AG10803 (cell line): ENCODE measurements around the gene COL25A1.
A peak's percentile ranks its signal among the peaks of the same experiment; 100 is the strongest.

ENCODE experiments used
- DNase-seq: peaks from one replicate; pipeline ENCODE4 v3.0.0; 2010; ENCODE audit warnings: low read depth
- H3K4me3 ChIP-seq: 2 replicates; pipeline ENCODE4 v1.5.1; 2011; ENCODE audit warnings: mild to moderate bottlenecking, low read length, control low read depth
- TF ChIP-seq, protein P1 (sequence below): conservative IDR thresholded peaks from 2 replicates; pipeline ENCODE4 v1.5.1; 2011; ENCODE audit warnings: mild to moderate bottlenecking, low read length, control low read depth, inconsistent platforms

The COL25A1 gene

DNA sequence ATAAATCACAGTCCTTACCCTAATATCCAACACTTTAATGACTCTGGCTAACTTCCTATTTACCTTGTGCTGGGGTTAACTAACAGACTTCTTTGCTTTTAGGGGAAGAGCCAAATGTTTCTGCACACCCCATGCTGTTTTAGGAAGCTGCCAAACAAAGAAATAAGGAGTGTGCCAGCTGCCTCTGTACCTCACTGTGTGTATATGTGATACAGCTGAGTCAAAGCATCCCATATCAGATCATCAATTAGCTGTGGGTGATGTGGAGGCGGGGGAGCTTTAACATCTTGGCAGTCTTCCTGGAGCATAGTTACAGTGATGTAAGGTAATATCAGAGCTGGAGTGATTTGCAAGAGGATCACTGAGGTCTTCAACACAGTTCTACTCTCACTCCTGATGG, 95.4 kb downstream of the COL25A1 start:
- DNase-seq, result peak; percentile 11
- H3K4me3 ChIP-seq, result no peak overlapping the region
- TF ChIP-seq, protein P1, sequence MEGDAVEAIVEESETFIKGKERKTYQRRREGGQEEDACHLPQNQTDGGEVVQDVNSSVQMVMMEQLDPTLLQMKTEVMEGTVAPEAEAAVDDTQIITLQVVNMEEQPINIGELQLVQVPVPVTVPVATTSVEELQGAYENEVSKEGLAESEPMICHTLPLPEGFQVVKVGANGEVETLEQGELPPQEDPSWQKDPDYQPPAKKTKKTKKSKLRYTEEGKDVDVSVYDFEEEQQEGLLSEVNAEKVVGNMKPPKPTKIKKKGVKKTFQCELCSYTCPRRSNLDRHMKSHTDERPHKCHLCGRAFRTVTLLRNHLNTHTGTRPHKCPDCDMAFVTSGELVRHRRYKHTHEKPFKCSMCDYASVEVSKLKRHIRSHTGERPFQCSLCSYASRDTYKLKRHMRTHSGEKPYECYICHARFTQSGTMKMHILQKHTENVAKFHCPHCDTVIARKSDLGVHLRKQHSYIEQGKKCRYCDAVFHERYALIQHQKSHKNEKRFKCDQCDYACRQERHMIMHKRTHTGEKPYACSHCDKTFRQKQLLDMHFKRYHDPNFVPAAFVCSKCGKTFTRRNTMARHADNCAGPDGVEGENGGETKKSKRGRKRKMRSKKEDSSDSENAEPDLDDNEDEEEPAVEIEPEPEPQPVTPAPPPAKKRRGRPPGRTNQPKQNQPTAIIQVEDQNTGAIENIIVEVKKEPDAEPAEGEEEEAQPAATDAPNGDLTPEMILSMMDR, result no peak

DNA sequence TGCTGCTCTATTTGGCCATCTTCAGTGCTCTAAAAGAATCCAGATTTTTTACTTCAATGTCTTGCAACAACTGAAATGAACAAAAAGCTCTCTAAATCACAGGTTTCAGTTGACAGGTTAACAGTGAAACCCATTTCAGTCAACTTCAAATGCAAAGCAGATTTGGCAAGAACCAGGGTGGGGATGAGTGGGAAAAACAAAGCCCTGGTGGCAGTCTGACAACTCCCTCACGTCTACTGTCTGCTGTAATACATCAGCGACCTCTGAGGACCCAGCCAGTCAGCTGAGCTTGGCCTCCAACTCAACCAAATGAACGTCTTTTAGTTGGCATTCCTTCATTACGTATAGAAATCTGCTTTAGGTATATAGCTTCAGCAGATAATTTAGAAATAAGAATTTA, 95.8 kb downstream of the COL25A1 start:
- TF ChIP-seq, protein P1, result no peak
- H3K4me3 ChIP-seq, result no peak overlapping the region
- DNase-seq, result no peak

DNA sequence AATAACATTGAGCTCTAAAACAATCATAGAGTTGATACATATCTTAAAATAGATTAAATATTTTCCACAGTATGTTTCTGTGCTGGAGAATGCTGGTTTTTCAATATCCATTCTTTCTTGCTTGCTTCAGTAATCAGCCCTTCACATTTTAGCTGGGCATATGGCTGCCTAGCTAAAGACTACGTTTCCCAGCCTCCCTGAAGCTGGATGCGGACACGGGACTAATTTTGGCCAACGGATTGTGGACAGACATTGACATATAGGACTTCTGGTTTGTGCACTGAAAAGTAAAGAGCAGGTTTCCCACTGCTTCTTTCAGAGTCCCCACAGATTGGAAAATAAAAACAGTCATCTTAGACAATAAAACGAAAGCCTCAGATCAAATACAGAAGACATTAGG, 97.3 kb downstream of the COL25A1 start:
- H3K4me3 ChIP-seq, result no peak overlapping the region
- DNase-seq, result no peak
- TF ChIP-seq, protein P1, result no peak

DNA sequence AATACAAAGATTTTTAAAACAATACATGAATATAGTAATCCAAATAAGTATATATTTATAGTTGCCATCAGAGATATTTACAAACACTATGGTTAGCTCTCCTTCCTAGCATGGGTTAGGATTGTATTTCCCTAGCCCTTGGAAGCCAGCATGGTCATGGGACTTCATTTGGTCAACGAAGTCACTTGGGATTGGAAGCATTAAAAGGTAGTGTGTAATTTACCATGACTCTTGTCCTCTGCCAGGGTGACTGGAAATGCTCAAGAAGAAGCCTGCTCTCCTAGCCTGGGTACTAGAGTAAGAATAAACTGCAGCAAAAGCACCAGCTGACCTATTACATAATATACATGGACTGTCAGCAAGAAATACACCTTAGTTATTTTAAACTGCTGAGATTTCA, 102.9 kb downstream of the COL25A1 start:
- DNase-seq, result no peak
- no peak overlapping the region for H3K4me3 ChIP-seq
- TF ChIP-seq, protein P1, result no peak

DNA sequence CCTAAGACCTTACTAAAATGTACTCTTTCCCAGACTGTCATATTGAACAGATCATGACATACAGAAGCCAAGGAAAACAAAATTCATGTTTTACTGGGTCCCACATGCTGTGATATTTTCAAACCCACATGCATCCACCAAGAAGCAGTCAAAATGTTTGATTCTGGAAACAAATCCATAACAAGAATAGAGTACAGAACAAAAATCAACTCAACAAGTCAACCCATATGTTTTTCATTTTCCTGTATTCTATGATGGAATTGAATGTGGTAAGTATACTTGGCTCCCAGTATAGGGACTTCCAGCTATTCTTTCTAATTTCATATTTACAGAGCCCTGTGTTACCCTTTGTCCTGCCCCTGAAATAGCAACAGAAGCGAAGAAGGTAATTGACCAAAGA, 106.8 kb downstream of the COL25A1 start:
- TF ChIP-seq, protein P1, result no peak
- DNase-seq, result no peak
- H3K4me3 ChIP-seq, result no peak overlapping the region

DNA sequence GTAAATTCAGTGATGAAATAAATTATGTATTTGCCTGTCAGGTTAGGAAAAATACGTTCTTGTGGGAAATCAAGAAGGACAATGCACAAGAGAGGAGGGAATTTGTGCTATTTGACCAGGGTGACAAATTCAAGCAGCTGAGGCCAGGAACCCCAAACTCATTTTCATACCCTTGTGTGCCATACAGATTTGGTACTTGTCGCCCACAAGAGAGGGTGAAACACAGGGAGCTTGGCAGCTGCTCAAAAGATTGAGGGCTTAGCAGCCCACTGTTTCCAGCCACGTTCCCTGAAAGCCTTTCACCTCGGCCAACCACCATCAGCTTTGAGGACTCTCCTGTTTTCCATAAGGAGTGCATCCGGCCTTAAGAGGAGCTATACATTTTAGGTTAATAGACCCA, 111.2 kb downstream of the COL25A1 start:
- TF ChIP-seq, protein P1, result no peak
- no peak for DNase-seq
- H3K4me3 ChIP-seq, result no peak overlapping the region

DNA sequence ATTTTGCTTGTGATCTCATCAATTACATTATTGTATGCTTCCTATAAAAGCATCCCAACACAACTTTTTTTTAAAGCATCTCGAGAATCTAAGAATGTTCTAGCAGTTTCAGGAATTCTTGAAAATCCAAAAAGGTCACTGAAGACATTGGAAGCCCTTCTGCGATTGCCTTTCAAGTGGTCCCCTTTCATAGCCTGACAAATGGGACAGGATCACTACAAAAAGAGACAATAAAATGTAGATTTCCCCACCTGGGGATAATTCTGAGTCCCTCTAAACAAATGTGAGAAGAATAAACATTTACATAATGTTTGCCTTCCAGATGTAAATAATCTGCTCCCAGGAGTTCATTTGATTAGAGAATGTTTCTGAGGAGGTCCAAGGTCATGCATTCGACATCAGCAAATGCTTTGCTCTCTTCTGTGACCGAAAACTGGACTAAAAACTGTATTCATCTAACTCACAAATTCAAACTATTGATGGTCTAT, 116.0 kb downstream of the COL25A1 start:
- TF ChIP-seq, protein P1, result no peak
- DNase-seq, result no peak
- no peak overlapping the region for H3K4me3 ChIP-seq
